Activated effector memory CD4-positive, alpha-beta T cell treated with anti-CD3 and anti-CD28 coated beads, Interleukin-2, amount 50 U/mL, for 16 hours (primary cell): Measurements from ENCODE around the gene RBM10.

Experiments
- DNase-seq: peaks from one replicate; pipeline ENCODE4 v3.0.0-alpha.2; 2020

The RBM10 gene

GRCh38 chrX:47178337-47178736, 33.3 kb downstream of the RBM10 start:
- DNase-seq: peak; percentile 1

DNA sequence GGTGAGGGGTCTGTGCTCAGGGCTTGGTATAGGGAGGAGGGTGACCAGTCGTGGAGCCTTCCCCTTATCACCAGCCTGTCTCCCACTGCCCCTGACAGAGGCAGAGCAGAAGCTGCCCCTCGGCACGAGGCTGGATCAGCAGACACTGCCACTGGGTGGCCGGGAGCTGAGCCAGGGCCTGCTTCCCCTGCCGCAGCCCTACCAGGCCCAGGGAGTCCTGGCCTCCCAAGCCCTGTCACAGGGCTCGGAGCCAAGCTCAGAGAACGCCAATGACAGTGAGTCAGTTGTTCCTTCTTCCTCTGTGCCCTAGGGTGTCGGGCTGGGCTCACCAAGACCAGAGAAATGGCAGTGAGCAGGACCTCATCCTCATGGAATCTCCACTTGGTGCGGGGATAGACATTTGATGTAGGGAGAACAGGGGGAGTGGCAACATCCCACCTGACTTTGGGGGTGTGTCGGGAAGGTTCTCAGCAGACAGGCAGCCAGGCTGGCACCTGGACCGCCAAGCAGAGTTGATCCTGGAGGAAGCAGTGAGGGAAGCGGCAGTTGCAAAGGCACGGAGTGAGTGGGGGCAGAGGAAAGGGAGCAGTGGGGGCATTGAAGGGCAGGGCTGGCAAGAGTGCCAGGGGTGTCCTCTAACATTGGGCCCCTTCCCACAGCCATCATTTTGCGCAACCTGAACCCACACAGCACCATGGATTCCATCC, 34.4 kb downstream of the RBM10 start:
- DNase-seq: peak; percentile 25

DNA sequence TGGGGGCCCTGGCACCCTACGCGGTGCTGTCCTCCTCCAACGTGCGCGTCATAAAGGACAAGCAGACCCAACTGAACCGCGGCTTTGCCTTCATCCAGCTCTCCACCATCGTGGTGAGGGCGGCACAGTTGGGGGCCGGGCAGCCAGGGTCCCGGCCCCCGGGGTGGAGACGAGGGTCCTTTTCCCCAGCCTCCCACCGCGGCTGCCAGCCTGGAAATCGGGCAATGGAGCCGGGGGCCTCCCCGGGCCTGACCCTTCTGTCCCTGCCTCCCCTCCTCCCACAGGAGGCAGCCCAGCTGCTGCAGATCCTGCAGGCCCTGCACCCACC, 34.9 kb downstream of the RBM10 start:
- peak; percentile 19 for DNase-seq

DNA sequence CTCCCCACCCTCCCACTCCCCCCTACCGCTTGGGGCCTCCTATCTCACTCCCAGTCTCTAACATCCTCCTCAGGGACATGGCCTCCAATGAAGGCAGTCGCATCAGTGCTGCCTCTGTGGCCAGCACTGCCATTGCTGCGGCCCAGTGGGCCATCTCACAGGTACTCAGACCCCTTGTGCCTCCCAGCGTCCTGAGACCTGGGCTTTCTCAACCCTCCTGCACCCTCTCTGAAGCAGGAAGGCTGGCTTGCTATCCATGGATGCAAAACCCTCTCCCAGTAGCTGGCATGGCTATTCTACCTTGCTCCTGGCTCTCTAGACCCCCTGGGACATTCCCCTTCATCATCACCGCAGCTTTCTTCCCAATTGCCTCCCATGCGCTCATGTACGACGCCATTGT, 35.3 kb downstream of the RBM10 start:
- peak; percentile 21 for DNase-seq

DNA sequence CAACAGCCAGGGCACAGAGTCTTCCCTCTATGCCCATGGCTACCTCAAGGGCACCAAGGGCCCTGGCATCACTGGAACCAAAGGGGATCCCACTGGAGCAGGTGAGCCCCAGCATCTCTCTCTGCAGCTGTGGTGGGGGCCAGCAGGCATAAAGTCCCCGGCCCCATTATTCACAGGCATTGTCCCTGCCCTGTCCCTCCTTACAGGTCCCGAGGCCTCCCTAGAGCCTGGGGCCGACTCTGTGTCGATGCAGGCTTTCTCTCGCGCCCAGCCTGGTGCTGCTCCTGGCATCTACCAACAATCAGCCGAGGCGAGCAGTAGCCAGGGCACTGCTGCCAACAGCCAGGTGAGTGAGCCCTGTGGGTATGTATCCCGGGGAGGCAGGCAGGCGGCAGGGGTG, 36.3 kb downstream of the RBM10 start:
- DNase-seq: no peak

- DNase-seq: peak; percentile 8
Measured at GRCh38 chrX:47182106-47182700, 37.2 kb downstream of the RBM10 start.

DNA sequence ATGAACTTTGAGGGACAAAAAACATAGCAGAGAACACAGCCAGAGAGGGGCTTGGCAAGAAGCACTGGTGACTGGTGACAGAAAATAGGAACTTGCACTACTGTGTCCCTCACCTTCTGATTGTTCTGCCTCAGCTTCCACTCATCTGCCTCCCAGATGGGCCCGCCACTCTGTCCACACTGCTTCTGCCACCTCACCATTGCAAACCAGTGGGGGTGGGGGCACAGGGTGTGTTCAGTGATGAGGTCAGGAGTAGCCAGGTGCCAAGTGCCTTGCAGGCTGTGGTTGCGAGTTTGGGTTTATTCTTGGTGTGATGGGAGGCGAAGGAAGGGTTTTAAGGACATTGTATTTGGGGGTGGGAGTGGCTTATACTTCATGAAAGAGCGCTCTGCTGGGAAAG, 39.5 kb downstream of the RBM10 start:
- peak; percentile 13 for DNase-seq

DNA sequence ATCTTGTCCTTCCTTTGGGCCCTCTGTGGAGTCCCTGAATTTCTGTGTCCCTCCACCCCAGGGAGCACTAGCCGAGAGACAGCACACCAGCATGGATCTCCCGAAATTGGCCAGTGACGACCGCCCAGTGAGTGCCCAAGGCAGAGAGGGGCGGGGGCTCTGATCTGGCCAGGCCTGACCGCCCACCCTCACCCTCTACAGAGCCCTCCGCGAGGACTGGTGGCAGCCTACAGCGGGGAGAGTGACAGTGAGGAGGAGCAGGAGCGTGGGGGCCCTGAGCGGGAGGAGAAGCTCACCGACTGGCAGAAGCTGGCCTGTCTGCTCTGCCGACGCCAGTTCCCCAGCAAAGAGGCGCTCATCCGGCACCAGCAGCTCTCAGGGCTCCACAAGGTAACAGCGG, 40.2 kb downstream of the RBM10 start:
- DNase-seq: peak; percentile 24

DNA sequence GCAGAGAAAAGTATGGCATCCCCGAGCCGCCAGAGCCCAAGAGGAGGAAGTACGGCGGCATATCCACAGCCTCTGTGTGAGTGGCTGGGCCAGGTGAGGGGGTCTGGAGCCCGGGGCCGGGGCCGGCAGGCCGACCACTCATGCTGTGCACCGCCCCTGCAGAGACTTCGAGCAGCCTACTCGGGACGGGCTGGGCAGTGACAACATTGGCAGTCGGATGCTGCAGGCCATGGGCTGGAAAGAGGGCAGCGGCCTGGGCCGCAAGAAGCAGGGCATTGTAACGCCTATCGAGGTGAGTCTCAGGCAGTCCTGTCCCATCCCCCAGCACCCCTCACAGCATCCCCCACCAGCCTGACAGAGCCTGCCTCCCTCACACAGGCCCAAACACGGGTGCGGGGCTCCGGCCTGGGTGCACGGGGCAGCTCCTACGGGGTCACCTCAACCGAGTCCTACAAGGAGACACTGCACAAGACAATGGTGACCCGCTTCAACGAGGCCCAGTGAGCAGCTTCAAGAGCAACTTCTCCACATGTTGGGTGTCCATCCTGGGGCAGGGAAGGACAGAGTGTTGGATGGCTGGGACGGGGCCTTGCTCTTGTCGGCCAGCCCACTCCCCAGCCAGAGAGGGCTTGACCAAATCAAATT, 41.2 kb downstream of the RBM10 start:
- no peak for DNase-seq

GRCh38 chrX:47187106-47187677, 42.2 kb downstream of the RBM10 start:
- no peak for DNase-seq

DNA sequence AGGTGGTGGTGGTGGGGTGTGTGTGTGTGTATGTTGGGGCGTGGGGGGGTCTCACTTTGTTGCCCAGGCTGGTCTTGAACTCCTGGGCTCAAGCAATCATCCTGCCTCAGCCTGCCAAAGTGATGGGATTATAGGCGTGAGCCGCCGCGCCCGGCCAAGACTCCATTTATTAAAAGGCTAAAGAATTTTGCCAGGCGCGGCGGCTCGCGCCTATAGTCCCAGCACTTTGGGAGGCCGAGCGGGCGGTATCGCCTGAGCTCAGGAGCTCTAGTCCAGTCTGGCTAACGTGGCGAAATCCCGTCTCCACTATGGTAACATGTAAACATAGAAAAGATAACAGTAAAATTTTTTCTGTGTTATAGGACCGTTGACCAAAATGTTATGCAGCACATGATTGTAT, 44.9 kb downstream of the RBM10 start:
- DNase-seq: no peak

GRCh38 chrX:47190445-47191269, 45.6 kb downstream of the RBM10 start:
- DNase-seq: peak; percentile 92

DNA sequence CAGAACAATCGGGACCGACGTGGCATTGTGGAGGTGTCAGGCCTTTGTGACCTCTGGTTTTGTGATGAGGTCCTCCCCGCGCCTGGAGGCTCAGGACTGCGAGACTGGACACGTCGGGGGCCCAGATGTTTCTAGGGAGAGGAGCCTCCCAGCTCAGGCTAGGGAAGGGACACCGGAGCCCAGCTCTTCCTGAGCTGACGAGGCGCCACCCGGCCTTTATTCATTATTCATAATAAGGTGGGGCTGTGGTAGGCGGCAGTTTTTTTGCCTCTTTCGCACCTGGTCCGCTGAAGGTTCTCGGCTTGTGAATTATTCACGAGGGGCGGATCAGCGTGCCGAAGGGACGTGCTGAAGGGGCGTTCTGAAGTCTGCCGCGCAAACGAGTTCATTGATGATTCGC, 46.3 kb downstream of the RBM10 start:
- peak; percentile 82 for DNase-seq

GRCh38 chrX:47191806-47192401, 46.9 kb downstream of the RBM10 start:
- no peak for DNase-seq

DNA sequence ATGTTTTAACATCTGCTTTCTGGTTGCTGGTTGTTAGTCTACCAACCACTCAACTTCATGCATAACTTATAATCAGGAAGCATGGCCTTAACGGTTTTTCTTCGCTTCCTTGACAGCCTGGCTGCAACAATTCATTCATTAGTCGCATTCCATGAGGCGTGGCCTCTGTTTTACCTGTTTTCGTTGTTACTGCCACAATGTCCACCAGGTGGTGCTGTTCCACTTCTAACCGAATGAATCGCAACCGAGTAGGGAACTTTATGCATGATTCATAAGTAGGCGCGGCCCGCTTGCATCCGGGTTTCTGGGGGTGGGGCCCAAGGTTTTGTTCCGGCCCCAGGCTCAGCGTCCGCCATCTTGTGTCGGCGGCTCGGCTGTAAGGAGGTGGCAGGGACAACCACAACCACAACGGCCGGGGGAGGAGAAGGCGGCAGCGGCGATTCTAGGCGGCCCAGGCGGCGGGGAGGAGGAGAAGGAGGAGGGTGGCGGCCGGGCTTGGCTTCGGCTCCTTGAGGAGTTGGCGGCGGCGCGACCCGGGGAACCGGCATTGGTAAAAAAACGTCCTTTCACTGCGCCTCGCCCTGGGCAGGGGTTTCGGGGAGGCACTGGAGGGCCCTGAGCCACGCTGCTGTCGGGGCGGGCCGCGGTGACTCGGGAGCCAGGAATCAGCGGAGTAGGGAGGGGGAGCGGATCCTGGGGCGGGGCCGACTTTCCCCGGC, 48.6 kb downstream of the RBM10 start, which contains the start of gene UBA1:
UBA1 (plus strand) TSS at position 355 of the 719 bp plus-strand sequence. CDS start 4,974 bp downstream, outside the sequence.
- peak; percentile 96 for DNase-seq

GRCh38 chrX:47194194-47194787, 49.3 kb downstream of the RBM10 start:
- no peak for DNase-seq

GRCh38 chrX:47196098-47196497, 51.1 kb downstream of the RBM10 start:
- no peak for DNase-seq

DNA sequence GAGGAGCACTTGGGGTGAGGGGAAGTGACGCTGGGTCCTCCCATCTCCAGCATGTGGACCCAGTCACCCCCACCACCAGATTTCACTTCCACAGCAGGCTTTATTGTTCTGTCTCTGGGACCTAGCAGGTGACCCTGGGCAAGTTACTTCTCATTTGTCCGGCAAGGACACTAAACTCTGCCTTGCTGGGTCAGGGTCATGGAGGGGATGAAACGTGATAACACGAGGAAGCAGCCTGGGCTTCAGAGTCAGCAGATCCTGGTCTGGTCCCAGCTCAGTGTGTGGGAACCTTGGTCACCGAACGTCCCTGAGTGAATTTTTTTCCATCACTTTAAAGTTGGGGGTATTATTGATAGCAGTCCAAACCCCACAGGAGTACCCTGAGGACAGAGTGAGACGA, 52.5 kb downstream of the RBM10 start:
- no peak for DNase-seq

GRCh38 chrX:47198026-47198686, 53.1 kb downstream of the RBM10 start:
- DNase-seq: no peak

DNA sequence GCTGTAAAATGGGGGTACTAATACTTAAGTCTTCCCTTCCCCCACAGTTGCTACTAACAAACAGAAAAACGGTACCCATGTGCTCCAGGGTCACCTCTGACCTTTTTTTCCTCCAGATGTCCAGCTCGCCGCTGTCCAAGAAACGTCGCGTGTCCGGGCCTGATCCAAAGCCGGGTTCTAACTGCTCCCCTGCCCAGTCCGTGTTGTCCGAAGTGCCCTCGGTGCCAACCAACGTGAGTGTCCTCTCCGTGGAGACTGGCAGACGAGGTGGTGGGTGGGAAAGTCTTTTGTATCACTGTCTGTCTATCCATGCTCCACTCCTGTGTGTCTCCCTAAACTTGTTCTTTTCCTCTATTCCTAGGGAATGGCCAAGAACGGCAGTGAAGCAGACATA, 53.7 kb downstream of the RBM10 start:
- no peak for DNase-seq

GRCh38 chrX:47199286-47199685, 54.3 kb downstream of the RBM10 start:
- DNase-seq: no peak
